HG02798 (cell line): ENCODE results near the gene SYCP2L.
"Not testable (repeated sequence)": the region's sequence is repeated elsewhere in the genome, so short reads cannot be mapped to it uniquely, and the experiment has no call there.

Source experiments
- ATAC-seq: cut with Tn5 transposase; IDR thresholded peaks from one replicate; pipeline ENCODE4 v1.9.1; 2021; ENCODE audit warnings: mild to moderate bottlenecking; ENCODE audit not compliant: unreplicated experiment, poor library complexity

The SYCP2L gene

DNA sequence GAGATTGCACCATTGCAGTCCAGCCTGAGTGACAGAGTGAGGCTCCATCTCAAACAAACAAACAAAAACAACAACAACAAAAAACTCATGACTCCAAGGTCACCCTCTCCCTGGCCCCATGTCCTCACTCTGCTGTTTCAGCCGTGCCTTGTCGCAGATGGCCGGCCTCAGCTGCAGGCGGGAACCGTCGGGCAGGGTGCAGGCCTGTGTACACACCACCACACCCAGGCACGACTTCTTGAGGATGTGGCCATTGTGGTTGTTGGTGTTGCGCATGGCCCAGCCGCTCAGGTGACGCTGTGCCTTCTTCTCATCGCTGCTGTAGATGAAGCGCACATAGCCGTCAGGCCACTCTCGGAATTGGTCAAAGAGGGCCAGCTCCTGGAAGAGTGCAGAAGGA is 9.8 kb upstream of the SYCP2L start:
- ATAC-seq: no peak

DNA sequence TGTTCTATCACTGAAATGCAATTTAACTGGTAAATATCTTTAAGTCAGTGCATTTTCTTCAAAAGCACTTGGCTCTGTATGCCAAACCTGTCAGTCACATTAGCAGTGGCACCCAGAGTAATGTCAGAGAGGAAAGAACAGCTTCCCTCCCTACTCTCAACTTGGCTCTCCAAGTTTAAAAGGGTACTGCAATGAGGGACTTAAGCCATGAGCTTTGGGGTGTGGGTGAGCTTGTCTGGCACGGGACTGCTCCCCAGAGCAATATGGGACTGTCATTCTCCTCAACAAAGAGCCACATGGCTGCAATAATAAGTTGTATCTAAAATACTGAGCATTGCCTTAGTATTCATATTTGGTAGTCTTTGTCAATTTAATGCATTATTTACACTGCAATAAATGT is 9.0 kb upstream of the SYCP2L start:
- no peak for ATAC-seq

DNA sequence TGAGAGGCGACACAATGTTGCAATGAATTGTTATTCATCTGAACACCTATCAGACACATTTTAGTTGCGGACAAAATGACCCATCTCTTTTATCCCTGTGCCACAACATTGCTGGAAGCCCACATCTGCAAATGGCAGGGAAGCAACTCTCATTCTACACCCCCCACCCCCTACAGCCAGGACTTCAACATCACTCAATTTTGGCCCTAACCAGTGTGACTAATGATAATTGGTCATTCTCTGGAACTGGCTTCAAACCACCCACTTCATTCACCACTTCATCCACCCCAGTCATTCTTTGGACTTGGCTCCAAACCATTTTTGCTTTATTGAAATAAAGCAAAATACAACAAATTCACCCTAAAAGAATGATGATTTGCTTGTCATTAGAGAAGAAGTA is 6.5 kb upstream of the SYCP2L start:
- ATAC-seq: no peak

DNA sequence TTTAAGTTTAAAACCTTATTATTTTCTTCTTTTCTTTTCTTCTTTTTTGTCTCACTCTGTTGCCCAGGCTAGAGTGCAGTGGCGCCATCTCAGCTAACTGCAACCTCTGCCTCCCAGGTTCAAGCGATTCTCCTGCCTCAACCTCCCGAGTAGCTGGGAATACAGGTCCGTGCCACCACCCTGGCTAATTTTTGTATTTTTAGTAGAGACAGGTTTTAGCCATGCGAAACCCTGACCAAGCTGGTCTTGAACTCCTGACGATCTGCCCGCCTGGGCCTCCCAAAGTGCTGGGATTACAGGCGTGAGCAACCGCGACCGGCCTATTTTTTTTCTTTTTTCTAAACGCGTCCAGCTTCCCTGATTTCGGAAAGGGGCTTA is 4.6 kb upstream of the SYCP2L start:
- ATAC-seq: not testable (repeated sequence)

DNA sequence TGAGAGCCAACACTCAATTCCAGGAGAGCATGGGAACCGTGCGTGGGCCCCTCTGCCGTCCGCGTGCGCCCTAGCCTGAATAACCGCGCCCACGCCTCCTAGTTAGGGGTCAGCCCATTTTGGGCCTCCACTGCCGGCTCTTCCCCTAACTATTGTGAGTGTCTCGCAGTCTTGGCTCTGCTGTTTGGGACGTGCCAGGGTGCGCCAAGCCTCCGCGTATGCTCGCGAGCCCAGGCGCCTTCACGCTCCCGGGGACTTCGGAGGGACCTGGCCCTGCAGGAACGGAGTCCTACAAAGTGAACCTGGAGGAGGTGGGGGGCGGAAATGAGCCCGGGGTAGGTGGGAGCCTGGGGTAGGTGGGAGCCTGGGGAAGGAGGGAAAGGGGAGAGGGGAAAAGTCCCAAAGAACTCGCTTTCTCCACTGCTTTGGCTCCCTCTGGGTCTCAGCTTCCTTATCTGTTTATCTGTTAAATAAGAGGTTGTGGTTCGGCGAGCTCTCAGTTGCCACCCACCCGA is 4.1 kb upstream of the SYCP2L start:
- ATAC-seq: no peak

DNA sequence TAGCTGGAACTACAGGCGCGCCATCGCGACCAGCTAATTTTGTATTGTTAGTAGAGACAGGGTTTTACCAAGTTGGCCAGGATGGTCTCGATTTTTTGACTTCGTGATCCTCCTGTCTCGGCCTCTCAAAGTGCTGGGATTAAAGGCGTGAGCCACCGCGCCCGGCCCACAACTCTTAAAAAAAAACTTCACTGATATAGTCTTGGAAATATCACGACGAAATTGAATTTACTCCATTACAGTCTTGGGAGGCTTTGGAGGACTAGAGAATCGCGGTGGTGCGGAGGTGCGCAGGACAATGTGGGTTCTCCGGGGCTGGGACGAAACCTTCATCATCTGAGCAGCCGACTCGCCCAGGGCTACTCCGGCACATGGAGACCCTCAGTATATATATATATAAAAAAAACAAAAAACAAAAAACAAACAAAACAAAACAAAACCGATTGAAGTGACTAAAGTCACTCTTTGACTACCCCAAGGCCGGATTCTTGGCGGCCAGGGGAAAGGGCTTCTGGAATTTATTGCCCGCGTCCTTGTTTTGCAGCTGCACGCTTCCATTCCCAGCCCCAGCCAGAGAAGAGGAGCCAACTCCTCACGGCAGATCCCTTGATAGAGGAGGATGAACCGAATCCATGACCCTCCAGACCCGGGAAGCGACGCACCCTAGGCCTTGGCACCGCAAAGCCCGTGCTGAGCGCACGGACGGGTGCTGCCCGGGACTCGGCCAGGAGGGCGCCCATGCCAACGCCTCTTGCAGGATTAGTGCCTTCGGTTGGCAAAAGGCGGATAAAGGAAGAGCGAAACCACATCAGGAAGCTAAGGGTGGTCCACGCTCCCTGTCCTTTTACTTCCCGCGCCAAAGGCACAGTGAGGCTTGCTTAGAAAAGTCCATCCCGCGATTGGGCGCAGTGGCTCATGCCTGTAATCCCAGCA is 3.3 kb upstream of the SYCP2L start:
- no peak for ATAC-seq

DNA sequence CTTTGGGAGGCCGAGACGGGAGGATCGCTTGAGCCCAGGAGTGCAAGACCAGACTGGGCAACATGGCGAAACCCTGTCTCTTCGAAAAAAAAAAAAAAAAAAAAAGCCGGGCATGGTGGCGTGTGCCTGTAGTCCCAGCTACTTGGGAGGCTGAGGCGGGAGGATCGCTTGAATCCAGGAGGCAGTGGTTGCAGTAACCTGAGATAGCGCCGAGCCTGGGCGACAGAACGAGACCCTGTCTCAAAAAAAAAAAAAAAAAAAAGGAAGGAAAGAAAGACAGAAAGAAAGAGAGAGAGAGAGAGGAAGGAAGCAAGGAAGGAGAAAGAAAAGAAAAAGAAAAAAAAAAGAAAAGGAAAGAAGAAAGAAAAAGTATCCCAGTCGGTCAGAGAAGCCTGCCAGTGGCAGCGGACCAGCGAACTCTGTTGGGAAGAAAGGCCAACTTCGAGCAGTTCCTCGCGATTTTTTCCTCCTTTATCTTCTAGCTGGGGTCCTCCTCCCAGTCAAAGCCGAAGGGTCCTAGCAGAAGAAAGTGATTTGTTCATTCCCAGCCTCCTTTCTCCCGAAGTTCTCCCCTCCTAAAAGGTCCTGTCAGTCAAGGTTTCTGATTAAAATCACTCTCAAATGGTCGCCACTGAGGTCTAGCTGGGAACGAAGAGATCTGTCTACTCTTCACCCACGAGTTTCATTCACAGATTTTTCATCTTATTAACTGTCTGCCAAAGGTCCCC is 2.4 kb upstream of the SYCP2L start:
- no peak for ATAC-seq

DNA sequence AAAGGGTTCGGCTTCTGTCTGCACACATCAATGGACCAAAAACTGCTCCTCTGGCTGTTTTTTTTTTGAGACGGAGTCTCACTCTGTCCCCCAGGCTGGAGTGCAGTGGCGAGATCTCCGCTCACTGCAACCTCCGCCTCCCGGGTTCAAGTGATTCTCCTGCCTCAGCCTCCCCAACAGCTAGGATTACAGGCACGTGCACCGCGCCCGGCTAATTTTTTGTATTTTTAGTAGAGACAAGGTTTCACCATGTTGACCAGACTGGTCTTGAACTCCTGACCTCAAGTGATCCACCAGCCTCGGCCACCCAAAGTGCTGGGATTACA is 524 bp upstream of the SYCP2L start:
- ATAC-seq: not testable (repeated sequence)

DNA sequence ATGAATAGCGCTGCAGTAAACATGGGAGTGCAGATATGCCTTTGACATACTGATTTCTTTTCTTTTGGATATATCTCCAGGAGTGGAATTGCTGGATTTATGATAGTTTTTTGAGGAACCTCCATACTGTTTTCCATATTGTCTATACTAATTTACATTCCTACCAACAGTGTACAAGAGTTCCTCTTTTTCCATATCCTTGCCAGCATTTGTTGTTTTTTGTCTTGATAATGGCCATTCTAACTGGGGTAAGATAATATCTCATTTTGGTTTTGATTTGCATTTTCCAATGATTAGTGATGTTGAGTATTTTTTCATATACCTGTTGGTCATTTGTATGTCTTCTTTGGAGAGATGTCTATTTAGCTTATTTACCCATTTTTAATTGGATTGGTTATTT is 3.3 kb downstream of the SYCP2L start:
- ATAC-seq: no peak

DNA sequence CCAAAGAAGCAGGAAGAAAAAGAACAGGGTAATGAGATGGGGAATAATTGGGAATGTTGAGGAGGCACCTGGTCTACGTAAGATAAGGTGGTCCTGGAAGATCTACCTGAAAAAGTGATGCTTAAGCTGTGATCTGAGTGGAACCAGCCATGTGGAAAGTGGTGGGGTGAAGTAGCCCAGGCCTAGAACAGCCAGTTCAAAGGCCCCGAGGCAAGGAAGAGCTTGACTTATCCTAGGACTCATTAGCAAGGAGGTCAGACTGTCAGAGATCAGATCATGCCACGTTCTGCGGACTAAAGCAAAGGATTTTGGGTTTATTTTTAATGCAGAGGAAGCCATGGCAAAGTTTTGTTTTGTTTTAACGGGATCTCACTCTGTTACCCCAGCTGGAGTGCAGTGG is 5.1 kb downstream of the SYCP2L start:
- no peak for ATAC-seq

DNA sequence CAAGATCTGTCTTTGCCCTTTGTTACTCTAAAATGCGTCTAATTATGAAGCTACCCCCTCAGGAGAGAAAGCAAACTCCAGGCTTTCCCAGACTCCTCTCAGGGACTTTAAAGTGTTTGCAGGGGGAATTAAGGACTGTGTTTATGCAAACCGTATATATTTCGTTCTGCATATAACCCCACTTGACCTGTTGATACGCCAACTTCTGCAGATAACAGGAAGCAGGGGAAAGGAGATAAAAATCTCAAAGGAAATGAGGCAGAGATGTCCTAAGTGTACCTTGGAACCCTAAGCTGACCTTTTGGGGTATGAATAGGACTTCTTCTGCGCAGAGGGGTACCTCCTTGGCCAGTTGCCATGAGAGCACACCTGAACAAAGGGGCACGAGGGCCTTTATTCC is 8.1 kb downstream of the SYCP2L start:
- no peak for ATAC-seq

DNA sequence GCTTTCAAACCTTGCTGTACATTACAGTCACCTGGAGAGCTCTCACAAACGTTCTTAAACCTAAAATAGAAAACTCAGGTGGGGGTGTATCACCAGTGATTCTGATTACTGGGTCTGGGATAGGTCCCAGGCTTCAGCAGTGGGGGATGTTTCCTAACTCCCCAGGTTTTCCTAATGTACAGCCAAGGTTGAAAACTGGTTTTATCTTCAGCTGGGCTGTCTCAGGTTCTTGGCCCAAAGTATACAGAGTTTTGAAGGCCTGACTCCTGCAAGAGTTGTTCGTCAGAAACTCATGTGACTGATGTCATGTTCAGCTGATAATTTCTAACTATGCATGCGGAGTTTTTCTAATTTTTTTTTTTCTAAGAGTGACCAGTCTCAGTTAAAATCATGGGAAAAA is 9.8 kb downstream of the SYCP2L start:
- no peak for ATAC-seq

DNA sequence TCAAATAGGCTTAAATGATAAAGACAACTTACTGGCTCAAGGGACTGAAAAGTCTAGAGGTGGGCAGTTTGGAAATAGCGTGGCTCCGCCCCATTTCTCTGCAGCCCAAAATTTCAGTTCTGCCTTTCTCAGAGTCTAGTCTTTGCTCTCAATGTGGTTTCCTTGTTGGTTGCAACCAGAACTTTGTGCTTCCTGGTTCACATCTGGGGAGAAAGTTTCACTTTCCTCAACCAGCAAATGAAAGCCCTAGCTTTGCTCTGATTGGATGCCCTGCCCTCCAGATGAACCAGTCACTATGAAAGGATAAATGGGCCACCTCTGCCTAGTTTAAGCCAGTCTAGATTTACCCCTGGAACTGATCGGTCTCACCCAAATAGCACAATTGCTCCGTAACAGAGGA is 14.9 kb downstream of the SYCP2L start:
- peak; percentile 92 for ATAC-seq

DNA sequence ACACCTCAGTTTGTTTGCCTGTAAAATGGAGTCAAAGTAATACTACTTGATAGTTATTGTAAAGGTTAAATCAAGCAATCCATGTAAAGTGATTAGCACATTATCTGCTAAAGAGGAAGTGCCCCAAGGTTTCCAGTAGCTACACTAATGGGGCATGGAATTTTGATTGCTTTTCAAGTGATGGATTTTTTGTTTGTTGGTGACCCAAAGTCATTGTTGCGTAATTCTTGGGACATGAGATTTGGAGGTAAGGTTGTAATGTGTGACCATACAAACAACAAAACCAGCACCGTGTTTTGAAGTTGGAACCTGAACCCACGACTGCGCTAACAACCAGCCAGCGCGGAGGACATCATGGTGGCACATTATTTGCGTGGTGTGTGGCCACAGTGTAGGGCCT is 17.2 kb downstream of the SYCP2L start:
- no peak for ATAC-seq

DNA sequence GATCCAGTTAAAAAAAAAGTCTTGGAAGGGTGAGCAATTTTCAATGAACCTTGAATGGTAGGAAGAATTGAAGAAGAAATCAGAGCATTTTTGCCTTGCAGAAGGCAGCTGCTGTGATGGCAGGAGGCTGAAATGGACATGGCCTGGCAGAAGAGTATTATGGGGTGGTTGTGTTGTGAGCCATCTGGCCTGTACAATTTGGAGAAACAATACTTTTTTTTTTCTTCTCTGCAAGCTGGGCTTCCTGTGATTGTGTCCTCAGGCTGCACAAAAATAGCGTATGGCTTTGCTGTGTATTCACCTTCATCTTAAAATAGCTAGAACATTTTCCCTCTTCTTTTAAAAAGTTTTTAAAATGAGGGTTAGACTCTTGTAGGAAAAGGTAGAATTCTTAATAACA is 21.4 kb downstream of the SYCP2L start:
- no peak for ATAC-seq

DNA sequence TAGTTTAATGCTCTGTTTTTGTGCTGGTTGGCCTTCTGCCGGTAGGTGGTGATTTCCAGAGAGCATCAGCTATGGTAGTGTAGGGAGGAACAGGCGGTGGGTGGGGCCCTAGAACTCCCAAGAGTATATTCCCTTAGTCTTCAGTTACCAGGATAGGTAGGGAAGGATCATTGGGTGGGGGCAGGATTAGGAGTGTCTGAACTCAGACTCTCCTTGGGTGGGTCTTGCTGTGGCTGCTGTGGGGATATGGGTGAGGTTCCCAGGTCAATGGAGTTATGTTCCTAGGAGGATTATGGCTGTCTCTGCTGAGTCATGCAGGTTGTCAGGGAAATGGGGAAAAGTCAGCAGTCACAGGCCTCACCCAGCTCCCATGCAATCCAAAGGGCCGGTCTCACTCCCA is 32.7 kb downstream of the SYCP2L start:
- ATAC-seq: not testable (repeated sequence)

DNA sequence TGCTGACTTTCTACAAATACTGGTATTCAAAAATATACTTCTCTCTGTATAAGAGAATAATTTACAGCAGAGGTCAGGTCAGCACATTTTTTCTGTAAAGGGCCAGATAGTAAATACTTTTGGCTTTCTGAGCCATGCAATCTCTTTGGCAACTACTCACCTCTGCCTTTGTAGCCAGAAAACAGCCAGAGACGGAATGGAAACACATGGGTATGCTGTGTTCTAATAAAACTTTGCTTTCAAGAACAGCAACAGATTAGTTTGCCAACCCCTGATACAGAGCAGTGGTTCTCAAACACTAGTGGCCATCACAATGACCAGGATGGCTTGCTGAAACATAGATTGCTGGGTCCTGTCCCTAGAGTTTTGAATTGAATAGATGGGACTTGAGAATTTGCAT is 46.3 kb downstream of the SYCP2L start:
- ATAC-seq: no peak

DNA sequence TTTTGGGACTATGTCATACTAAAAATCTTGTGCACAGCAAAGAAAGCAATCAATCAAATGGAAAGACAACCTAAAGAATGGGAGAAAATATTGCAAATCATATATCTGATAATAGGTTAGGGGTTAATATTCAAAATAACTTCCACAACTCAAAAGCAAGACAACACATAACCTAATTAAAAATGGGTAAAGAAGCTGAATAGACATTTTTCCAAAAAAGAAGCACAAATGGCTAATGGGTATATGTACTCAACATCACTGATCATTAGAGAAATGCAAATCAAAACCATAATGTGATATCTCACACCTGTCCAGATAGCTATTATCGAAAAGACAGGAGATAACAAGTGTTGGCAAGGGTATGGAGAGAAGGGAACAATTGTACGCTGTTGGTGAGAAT is 53.0 kb downstream of the SYCP2L start:
- ATAC-seq: no peak

DNA sequence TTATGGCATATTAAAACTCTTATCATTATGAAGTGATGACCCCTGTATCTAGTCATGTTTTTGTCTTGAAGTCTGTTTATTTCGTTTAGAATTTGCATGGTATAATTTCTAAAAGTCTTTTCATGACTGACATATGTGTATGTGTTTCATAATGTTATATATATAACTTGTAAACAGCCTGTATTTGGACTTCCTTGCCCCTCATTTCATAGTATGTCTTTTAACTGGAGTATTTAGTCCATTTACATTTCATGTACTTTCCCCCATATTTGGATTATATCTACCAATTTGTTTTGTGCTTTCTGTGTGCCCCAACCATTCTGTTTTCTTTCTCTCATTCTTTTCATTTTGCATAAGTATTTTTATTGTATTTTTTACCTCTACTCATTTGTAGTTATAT is 59.0 kb downstream of the SYCP2L start:
- no peak for ATAC-seq

DNA sequence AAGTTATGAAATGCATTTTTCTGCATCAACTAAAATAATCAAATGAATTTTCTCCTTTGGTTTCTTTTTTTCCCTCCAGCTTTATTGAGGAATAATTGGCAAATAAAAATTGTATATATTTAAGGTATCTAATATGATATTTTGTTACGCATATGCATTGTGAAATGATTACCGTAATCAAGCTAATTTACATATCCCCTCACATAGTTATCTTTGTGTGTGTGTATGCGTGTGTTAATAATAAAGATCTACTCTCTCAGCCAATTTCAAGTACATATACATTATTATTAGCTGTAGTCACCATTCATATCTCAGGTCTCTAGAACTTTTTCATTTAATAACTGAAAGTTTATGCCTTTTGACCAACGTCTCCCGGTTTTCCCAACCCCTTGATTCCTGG is 61.1 kb downstream of the SYCP2L start:
- ATAC-seq: no peak

DNA sequence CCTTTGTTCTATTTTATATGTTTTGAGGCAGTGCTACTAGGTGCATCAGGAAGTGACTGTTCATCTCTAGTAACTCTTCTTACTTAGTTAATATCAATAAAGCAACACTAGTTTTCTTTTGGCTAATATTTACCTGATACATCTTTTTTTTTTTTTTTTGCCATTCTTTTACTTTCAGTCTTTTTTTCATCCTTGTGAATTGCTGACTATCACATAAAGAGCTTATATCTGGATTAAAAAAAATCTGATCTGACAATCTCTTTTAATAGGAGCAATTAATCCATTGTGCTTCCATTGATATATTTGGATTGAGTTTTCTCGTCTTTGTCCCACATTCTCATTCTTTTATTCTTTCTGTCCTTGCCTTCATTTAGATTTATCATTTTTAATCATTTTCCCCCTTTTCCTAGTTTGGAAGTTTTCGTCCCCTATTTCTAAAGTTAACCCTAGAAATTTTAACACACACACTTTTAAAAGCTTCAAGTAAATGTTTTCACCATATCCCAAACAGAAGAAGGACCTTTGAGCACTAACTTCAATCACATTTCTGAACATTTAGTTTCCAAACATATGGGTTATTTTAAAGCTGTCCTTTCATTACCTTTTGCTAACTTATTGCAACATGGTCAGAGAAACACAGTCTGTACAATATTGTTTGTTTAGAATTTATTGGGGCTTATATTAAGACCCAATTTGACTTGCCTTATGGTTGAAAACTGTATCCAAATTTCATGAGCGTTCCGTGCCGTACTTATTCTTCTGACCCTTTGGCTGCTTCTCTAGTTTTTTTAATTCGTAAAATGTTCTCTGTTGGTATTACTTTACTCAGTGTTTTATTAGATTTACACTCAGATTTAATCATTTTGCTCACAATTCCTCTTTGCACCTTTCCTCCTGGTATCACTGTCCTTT is 63.0 kb downstream of the SYCP2L start:
- no peak for ATAC-seq
